Hepatocyte (in vitro differentiated cells): ENCODE measurements around the gene UBE2Q1. TPM values are rescaled to one million over a fixed set of nuclear protein-coding genes. Genes with fewer than 3 reads are reported as not detected.

ENCODE experiments used
- DNase-seq: peaks from one replicate; pipeline ENCODE4 v3.0.0-alpha.2; 2016; ENCODE audit warnings: low spot score
- H2AFZ ChIP-seq: fragments of 200-600 bp; sonication (generic); 2 replicates; pipeline ENCODE4 v1.6.0; 2016; ENCODE audit warnings: antibody characterized with exemption, mild to moderate bottlenecking
- H3K27ac ChIP-seq: fragments of 200-600 bp; sonication (generic); 2 replicates; pipeline ENCODE4 v1.5.1; 2016; ENCODE audit warnings: mild to moderate bottlenecking
- H3K27me3 ChIP-seq: fragments of 200-600 bp; sonication (generic); 2 replicates; pipeline ENCODE4 v1.6.1; 2016
- H3K36me3 ChIP-seq: fragments of 200-600 bp; sonication (generic); replicated peaks from 2 replicates; pipeline ENCODE4 v1.5.1; 2016; ENCODE audit warnings: low read depth; ENCODE audit not compliant: insufficient read depth
- H3K4me1 ChIP-seq: fragments of 200-600 bp; sonication (generic); 2 replicates; pipeline ENCODE4 v1.5.1; 2016; ENCODE audit warnings: mild to moderate bottlenecking, moderate library complexity; ENCODE audit not compliant: insufficient read depth
- H3K4me2 ChIP-seq: fragments of 200-600 bp; sonication (generic); 2 replicates; pipeline ENCODE4 v1.6.0; 2016
- H3K4me3 ChIP-seq: fragments of 200-600 bp; sonication (generic); 2 replicates; pipeline ENCODE4 v1.5.1; 2016; ENCODE audit warnings: mild to moderate bottlenecking
- H3K79me2 ChIP-seq: fragments of 200-600 bp; sonication (generic); 2 replicates; pipeline ENCODE4 v1.6.0; 2017; ENCODE audit warnings: mild to moderate bottlenecking
- H3K9me2 ChIP-seq: fragments of 200-600 bp; sonication (generic); replicated peaks from 2 replicates; pipeline ENCODE4 v1.6.0; 2017; ENCODE audit warnings: mild to moderate bottlenecking; ENCODE audit not compliant: insufficient read depth
- H3K9me3 ChIP-seq: fragments of 200-600 bp; sonication (generic); 2 replicates; pipeline ENCODE4 v1.5.1; 2016; ENCODE audit warnings: low read depth, mild to moderate bottlenecking
- H4K20me1 ChIP-seq: fragments of 200-600 bp; sonication (generic); 2 replicates; pipeline ENCODE4 v1.6.0; 2016; ENCODE audit warnings: mild to moderate bottlenecking; ENCODE audit not compliant: insufficient read depth, poor library complexity, severe bottlenecking
- EZH2 ChIP-seq: fragments of 200-600 bp; sonication (generic); IDR thresholded peaks from 2 replicates; pipeline ENCODE4 v1.6.1; 2016; ENCODE audit warnings: antibody characterized with exemption, mild to moderate bottlenecking, borderline replicate concordance
- EZH2phosphoT487 ChIP-seq: fragments of 200-600 bp; sonication (generic); IDR thresholded peaks from one replicate; pipeline ENCODE4 v1.6.1; 2018; ENCODE audit warnings: antibody characterized with exemption, mild to moderate bottlenecking, low read depth, moderate library complexity; ENCODE audit not compliant: unreplicated experiment, severe bottlenecking
- WGBS: methylation state at CpG from one replicate; pipeline ENCODE4 v1.1.6; 2016; ENCODE audit warnings: low lambda C conversion rate; ENCODE audit errors: missing lambda C conversion rate; 5-methylcytosine and 5-hydroxymethylcytosine counted together
- polyA plus RNA-seq: library from polyadenylated mRNA; unstranded; fragments of >200 nt; fragmentation: Nextera tagmentation; extraction: Ambion mirVana; gene quantifications from 2 replicates; pipeline ENCODE4 v1.2.1, GENCODE V29; 2016
- total RNA-seq: library from RNA; depleted of rRNA; stranded (reverse); fragments of >200 nt; gene quantifications from 2 replicates; pipeline ENCODE4 v1.2.3, GENCODE V29; 2014
- TF ChIP-seq, protein P1 (sequence below): fragments of 200-600 bp; sonication (generic); IDR thresholded peaks from 2 replicates; pipeline ENCODE4 v1.5.1; 2016; ENCODE audit warnings: antibody characterized with exemption, mild to moderate bottlenecking; ENCODE audit not compliant: poor library complexity

The UBE2Q1 gene
- total and polyA plus RNA-seq, 2 experiments from 2014 or later = 46.9 to 60.3 TPM

DNA sequence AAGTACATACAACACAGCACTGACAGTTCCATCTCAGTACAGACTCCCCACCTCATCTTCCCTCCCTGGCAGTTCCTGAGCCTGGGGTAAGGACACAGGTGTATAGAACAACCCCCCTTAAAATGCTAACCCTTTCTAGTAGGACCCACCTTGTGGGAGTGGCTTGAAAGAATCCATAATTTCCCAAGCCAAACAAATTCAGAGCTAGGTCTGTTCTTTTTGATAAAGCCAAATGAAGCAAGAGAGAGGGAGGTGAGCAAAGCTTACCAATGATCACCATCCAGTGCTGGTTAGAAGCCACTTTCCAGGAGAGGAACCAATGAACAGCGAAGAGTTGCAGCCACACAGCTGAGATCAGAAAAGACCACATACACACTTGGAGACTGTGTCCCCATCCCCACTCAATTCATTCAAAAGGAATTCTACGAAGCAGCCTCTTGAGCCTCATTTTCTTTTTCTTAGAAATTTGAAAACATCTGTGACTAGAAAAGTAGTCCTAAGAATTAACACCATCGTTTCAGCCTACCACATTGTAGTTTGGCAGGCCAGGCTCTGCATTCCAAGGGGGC is 9.2 kb downstream of the UBE2Q1 start:
- Histone ChIP-seq H3K79me2 (no peaks in the 10 kb centered on the region), H4K20me1 (peaks cover 3% of the 10 kb centered on the region), H2AFZ (no peak overlapping the region), H3K36me3 (no peaks in the 10 kb centered on the region), H3K4me1 (peaks cover 6% of the 10 kb centered on the region), H3K4me2 (no peak overlapping the region), H3K9me3 (no peaks in the 10 kb centered on the region), H3K4me3 (no peak overlapping the region), H3K27me3 (no peaks in the 10 kb centered on the region), H3K9me2 (no peaks in the 10 kb centered on the region), H3K27ac (no peak overlapping the region)
- TF ChIP-seq EZH2 (no peak), EZH2phosphoT487 (no peak)
- TF ChIP-seq, protein P1, sequence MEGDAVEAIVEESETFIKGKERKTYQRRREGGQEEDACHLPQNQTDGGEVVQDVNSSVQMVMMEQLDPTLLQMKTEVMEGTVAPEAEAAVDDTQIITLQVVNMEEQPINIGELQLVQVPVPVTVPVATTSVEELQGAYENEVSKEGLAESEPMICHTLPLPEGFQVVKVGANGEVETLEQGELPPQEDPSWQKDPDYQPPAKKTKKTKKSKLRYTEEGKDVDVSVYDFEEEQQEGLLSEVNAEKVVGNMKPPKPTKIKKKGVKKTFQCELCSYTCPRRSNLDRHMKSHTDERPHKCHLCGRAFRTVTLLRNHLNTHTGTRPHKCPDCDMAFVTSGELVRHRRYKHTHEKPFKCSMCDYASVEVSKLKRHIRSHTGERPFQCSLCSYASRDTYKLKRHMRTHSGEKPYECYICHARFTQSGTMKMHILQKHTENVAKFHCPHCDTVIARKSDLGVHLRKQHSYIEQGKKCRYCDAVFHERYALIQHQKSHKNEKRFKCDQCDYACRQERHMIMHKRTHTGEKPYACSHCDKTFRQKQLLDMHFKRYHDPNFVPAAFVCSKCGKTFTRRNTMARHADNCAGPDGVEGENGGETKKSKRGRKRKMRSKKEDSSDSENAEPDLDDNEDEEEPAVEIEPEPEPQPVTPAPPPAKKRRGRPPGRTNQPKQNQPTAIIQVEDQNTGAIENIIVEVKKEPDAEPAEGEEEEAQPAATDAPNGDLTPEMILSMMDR = no peak
- no peak for DNase-seq
- WGBS = 87% methylated on average over 3 of the region's 3 CpGs

DNA sequence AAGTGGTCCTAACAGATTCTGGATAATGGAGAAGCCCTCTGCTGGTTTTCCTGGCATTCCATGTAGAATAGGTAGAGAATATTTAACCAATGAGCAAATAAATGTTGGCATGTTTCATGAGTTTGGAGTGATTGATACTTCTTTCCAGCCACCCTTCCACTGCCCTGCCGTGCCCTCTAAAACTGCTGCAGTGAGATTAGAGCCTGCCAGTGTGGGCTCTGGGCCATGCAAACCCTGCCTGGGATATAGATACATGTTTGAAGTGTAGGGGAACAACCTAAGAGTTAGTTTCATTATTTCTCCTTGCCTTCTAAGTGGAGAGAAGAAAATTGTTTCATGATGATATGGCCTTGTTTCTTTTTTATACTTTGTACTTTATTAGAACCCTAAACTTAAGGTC is 10.4 kb downstream of the UBE2Q1 start:
- Histone ChIP-seq H3K79me2 (no peaks in the 10 kb centered on the region), H2AFZ (no peak overlapping the region), H3K36me3 (no peaks in the 10 kb centered on the region), H3K9me2 (no peaks in the 10 kb centered on the region), H4K20me1 (peaks cover 3% of the 10 kb centered on the region), H3K27me3 (no peaks in the 10 kb centered on the region), H3K9me3 (no peaks in the 10 kb centered on the region), H3K4me3 (no peak overlapping the region), H3K4me2 (no peak overlapping the region), H3K27ac (peak overlapping the region; percentile 4), H3K4me1 (peaks cover 6% of the 10 kb centered on the region)
- TF ChIP-seq, protein P1 = no peak
- TF ChIP-seq EZH2 (no peak), EZH2phosphoT487 (no peak)
- DNase-seq = no peak
- WGBS = 65% methylated on average over 1 of the region's 1 CpG

DNA sequence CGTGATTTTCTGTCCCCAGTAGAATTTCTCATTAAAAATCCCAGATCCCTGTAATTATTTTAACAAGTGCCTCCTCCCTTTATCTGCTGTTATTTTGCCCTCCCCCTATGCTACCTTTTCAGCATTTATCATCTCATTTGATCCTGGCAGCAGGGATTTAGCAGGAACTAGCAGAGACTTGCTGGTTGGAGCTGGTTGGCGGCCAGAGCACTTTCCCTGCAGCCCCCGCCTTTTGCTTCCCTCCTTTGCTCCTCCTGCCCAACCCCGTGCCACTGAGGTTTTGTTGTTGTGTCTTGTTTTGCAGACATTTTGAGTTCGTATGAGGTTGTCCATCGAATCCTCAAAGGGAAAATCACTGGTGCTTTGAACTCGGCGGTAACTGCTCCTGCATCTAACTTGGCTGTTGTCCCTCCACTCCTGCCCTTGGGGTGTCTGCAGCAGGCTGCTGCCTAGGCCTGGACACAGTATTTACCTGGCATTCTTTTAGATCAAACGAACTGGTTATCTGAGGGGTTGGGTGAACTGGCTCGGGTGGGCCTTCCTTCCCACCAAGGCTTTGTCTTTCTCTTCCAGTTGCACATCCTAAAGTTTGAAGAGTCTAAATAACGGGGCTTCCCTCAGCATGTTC is 11.2 kb downstream of the UBE2Q1 start:
- no peak overlapping the region for H2AFZ ChIP-seq
- H3K27me3 ChIP-seq = no peaks in the 10 kb centered on the region
- no peaks in the 10 kb centered on the region for H3K9me2 ChIP-seq
- H3K4me2 ChIP-seq = no peak overlapping the region
- TF ChIP-seq EZH2 = no peak
- H3K4me3 ChIP-seq = no peak overlapping the region
- DNase-seq = no peak
- H3K9me3 ChIP-seq = no peaks in the 10 kb centered on the region
- no peaks in the 10 kb centered on the region for H3K79me2 ChIP-seq
- peaks cover 3% of the 10 kb centered on the region for H4K20me1 ChIP-seq
- peak overlapping the region; percentile 30 for H3K27ac ChIP-seq
- H3K4me1 ChIP-seq = peaks cover 6% of the 10 kb centered on the region
- H3K36me3 ChIP-seq = no peaks in the 10 kb centered on the region
- WGBS = 61% methylated on average over 11 of the region's 11 CpGs

DNA sequence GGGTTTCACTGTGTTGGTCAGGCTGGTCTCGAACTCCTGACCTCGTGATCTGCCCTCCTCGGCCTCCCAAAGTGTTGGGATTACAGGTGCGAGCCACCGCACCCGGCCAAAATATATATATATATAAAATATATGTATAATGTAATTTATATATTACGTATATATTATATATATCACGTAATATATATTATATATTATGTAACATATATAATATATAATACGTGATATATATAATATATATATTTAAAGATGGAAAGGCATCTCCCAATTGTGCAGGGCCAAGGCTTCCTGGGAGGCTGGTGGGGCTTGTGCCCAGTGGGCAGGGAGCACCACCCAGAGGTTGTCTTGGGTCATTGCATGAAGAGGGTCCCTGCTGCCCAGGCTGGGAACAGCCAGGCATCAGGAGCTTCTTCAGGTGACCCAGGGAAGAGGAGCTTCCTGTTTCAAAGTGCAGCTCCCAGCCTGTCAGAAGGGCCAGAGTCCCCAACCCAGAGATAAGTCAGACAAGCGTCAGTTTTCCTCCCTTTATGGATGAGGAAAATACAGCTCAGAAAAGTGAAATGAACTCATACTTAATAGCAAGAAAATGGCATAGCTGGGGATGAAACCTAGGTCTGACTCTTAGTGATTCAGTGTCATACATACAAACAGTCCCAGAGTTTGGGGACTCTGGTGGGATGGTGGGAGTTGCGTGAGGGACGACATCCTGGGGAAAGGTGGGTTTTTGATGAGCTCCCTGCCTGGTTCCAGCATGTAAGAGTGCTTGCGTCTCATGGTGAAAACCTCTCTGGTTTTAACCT is 12.0 kb downstream of the UBE2Q1 start:
- no peak overlapping the region for H3K4me2 ChIP-seq
- TF ChIP-seq, protein P1 = peak; percentile 69
- TF ChIP-seq EZH2 = no peak
- no peaks in the 10 kb centered on the region for H3K9me3 ChIP-seq
- no peaks in the 10 kb centered on the region for H3K9me2 ChIP-seq
- peaks cover 3% of the 10 kb centered on the region for H4K20me1 ChIP-seq
- no peaks in the 10 kb centered on the region for H3K27me3 ChIP-seq
- no peaks in the 10 kb centered on the region for H3K36me3 ChIP-seq
- H2AFZ ChIP-seq = no peak overlapping the region
- no peak overlapping the region for H3K4me3 ChIP-seq
- peaks cover 6% of the 10 kb centered on the region for H3K4me1 ChIP-seq
- no peaks in the 10 kb centered on the region for H3K79me2 ChIP-seq
- WGBS = 76% methylated on average over 13 of the region's 13 CpGs
- peak overlapping the region; percentile 30 for H3K27ac ChIP-seq
- DNase-seq = peak; percentile 82
